Mammary epithelial cell (primary cell): ENCODE results near the gene RETSAT.
"Not testable (repeated sequence)": the region's sequence is repeated elsewhere in the genome, so short reads cannot be mapped to it uniquely, and the experiment has no call there.

Source experiments
- EZH2 ChIP-seq: IDR thresholded peaks from 2 replicates; pipeline ENCODE4 v1.6.1; 2012; ENCODE audit warnings: low read length, inconsistent platforms, borderline replicate concordance
- TF ChIP-seq, protein P1 (sequence below), 2 donors: IDR thresholded peaks in 1 of 2; conservative IDR thresholded peaks in 1 of 2; 2 replicates each; pipeline ENCODE4 v1.5.1; 2011 to 2012; ENCODE audit warnings: inconsistent platforms in 2 of 2, low read length in 2 of 2, mild to moderate bottlenecking in 2 of 2, control low read depth in 1 of 2, low read depth in 1 of 2; ENCODE audit not compliant: insufficient read depth in 1 of 2; ENCODE audit errors: extremely low read depth in 1 of 2

GRCh38 chr2:85383151-85383550 is 28.8 kb upstream of the RETSAT start:
- TF ChIP-seq, protein P1, sequence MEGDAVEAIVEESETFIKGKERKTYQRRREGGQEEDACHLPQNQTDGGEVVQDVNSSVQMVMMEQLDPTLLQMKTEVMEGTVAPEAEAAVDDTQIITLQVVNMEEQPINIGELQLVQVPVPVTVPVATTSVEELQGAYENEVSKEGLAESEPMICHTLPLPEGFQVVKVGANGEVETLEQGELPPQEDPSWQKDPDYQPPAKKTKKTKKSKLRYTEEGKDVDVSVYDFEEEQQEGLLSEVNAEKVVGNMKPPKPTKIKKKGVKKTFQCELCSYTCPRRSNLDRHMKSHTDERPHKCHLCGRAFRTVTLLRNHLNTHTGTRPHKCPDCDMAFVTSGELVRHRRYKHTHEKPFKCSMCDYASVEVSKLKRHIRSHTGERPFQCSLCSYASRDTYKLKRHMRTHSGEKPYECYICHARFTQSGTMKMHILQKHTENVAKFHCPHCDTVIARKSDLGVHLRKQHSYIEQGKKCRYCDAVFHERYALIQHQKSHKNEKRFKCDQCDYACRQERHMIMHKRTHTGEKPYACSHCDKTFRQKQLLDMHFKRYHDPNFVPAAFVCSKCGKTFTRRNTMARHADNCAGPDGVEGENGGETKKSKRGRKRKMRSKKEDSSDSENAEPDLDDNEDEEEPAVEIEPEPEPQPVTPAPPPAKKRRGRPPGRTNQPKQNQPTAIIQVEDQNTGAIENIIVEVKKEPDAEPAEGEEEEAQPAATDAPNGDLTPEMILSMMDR (conservative IDR thresholded peaks at IDR 0.05 in 1 of 2, IDR thresholded peaks at IDR 0.05 in 1 of 2; ENCODE audit: extremely low read depth in 1 of 2, insufficient read depth in 1 of 2, low read depth in 1 of 2, low read length in 2 of 2): not testable (repeated sequence)
- not testable (repeated sequence) for TF ChIP-seq EZH2
